K562 (cell line): ENCODE measurements around the gene RABGAP1L. TPM values are rescaled to one million over a fixed set of nuclear protein-coding genes. Genes with fewer than 3 reads are reported as not detected.

Experiments
- ATAC-seq: fragments of 200-7000 bp; cut with Tn5 transposase; 3 replicates; pipeline ENCODE4 v1.9.1; 2020; ENCODE audit warnings: moderate library complexity
- BruUV-seq: library from RNA; stranded (reverse); fragments of 400-500 nt; replicated peaks from 2 replicates; lab custom pipeline; 2021; lab: Mats Ljungman, UMichigan
- CTCF ChIA-PET: fragments of 300-600 bp; formaldehyde crosslinking; extraction: SDS; loops from one replicate; lab custom pipeline; 2021; ENCODE audit warnings: low intra/inter-chr PET ratio; lab: Yijun Ruan, JAX
- POLR2A ChIA-PET: fragments of 300-600, 350-650 bp; sonication (Branson Sonifier 250); formaldehyde crosslinking; extraction: SDS; loops from one replicate; lab custom pipeline; 2021; ENCODE audit warnings: antibody characterized with exemption, inconsistent platforms; lab: Yijun Ruan, JAX
- DNase-seq, 4 experiments: peaks; one replicate each; pipeline versions ENCODE4 v3.0.0 to v3.0.0-alpha.2; 2011 to 2018; ENCODE audit warnings: low spot score in 3 of 4, mixed read lengths in 3 of 4; ENCODE audit errors: extremely low read depth in 1 of 4
- FAIRE-seq: peaks from 2 replicates; lab custom pipeline; 2011; peaks lifted over from hg19 to GRCh38; lab: Jason Lieb, UNC
- H2AFZ ChIP-seq: 2 replicates; pipeline ENCODE4 v1.6.0; 2011; ENCODE audit warnings: low read depth, low read length, control low read depth, inconsistent platforms
- H3K27ac ChIP-seq: fragments of 200-600 bp; 3 replicates; pipeline ENCODE4 v1.8.0; 2011; ENCODE audit warnings: low read depth, mild to moderate bottlenecking, control low read depth, inconsistent platforms, low read length, moderate library complexity, mixed read lengths; ENCODE audit errors: extremely low read depth
- H3K27me3 ChIP-seq, 2 experiments: fragments of 300-600 bp in 1 of 2; 2 replicates in 1 of 2; 3 replicates in 1 of 2; pipeline versions ENCODE4 v1.6.0 to v1.8.0; 2011; ENCODE audit warnings: inconsistent platforms in 2 of 2, low read length in 2 of 2, mild to moderate bottlenecking in 1 of 2, mixed read lengths in 1 of 2, moderate library complexity in 1 of 2; ENCODE audit not compliant: control insufficient read depth in 2 of 2, insufficient read depth in 2 of 2
- H3K36me3 ChIP-seq: fragments of 300-600 bp; 3 replicates; pipeline ENCODE4 v1.8.0; 2011; ENCODE audit warnings: mild to moderate bottlenecking, low read length, inconsistent platforms; ENCODE audit not compliant: control insufficient read depth, insufficient read depth
- H3K4me1 ChIP-seq, 2 experiments: fragments of 200-600 bp in 1 of 2; replicated peaks in 1 of 2; 2 replicates in 1 of 2; 3 replicates in 1 of 2; pipeline versions ENCODE4 v1.5.1 to v1.8.0; 2011; ENCODE audit warnings: inconsistent platforms in 2 of 2, low read length in 2 of 2, mild to moderate bottlenecking in 1 of 2, mixed read lengths in 1 of 2, moderate library complexity in 1 of 2; ENCODE audit not compliant: control insufficient read depth in 2 of 2, insufficient read depth in 2 of 2
- H3K4me2 ChIP-seq: 2 replicates; pipeline ENCODE4 v1.6.1; 2011; ENCODE audit warnings: low read length, control low read depth, inconsistent platforms, mixed read lengths; ENCODE audit not compliant: insufficient read depth
- H3K4me3 ChIP-seq: fragments of 200-600 bp; sonication (generic), shearing (Covaris generic); 2 replicates; pipeline ENCODE4 v1.5.1; 2016; ENCODE audit warnings: control low read depth, inconsistent platforms
- H3K79me2 ChIP-seq: fragments of 200-600 bp; 3 replicates; pipeline ENCODE4 v1.8.0; 2011; ENCODE audit warnings: low read length, inconsistent platforms; ENCODE audit not compliant: control insufficient read depth, insufficient read depth
- H3K9ac ChIP-seq, 2 experiments: 2 replicates each; pipeline versions ENCODE4 v1.6.0 to v1.6.1; 2011; ENCODE audit warnings: low read depth in 2 of 2, low read length in 2 of 2, control low read depth in 1 of 2, inconsistent platforms in 1 of 2, mild to moderate bottlenecking in 1 of 2, mixed read lengths in 1 of 2; ENCODE audit not compliant: insufficient read depth in 1 of 2
- H3K9me1 ChIP-seq: one replicate; pipeline ENCODE4 v1.6.0; 2011; ENCODE audit warnings: inconsistent platforms, mild to moderate bottlenecking, low read length, moderate library complexity; ENCODE audit not compliant: control insufficient read depth, insufficient read depth
- H3K9me3 ChIP-seq: replicated peaks from 2 replicates; pipeline ENCODE4 v1.5.1; 2011; ENCODE audit warnings: low read depth, low read length, inconsistent platforms; ENCODE audit not compliant: control insufficient read depth, insufficient read depth
- H4K20me1 ChIP-seq: replicated peaks from 2 replicates; pipeline ENCODE4 v1.6.1; 2011; ENCODE audit warnings: low read length, inconsistent platforms, mixed read lengths; ENCODE audit not compliant: control insufficient read depth, insufficient read depth
- CTCF ChIP-seq, 3 experiments: IDR thresholded peaks in 2 of 3; conservative IDR thresholded peaks in 1 of 3; 2 replicates each; pipeline ENCODE4 v1.5.1; 2011 to 2012; ENCODE audit warnings: low read length in 3 of 3, mild to moderate bottlenecking in 3 of 3, control low read depth in 2 of 3, improper control_type of control experiment in 1 of 3, inconsistent platforms in 1 of 3, low read depth in 1 of 3, mixed read lengths in 1 of 3, moderate library complexity in 1 of 3; ENCODE audit not compliant: insufficient read depth in 2 of 3
- DACH1 ChIP-seq: fragments of 450-650 bp; IDR thresholded peaks from 2 replicates; pipeline ENCODE4 v1.6.1; 2018; ENCODE audit not compliant: partially characterized antibody
- E2F4 ChIP-seq: sonication (generic); formaldehyde crosslinking; IDR thresholded peaks from 2 replicates; pipeline ENCODE4 v1.8.0; 2022; ENCODE audit warnings: mild to moderate bottlenecking, low read depth, missing genetic modification reagents
- EP300 ChIP-seq: IDR thresholded peaks from 2 replicates; pipeline ENCODE4 v1.6.1; 2012; ENCODE audit warnings: low read length, improper control_type of control experiment
- GMEB1 ChIP-seq: fragments of 250-450 bp; sonication (Bioruptor Pico); IDR thresholded peaks from 2 replicates; pipeline ENCODE4 v1.4.0; 2020; ENCODE audit warnings: mild to moderate bottlenecking
- IRF9 ChIP-seq: fragments of 450-650 bp; IDR thresholded peaks from 2 replicates; pipeline ENCODE4 v1.6.1; 2016; ENCODE audit warnings: missing biosample characterization, missing genetic modification characterization
- ZNF217 ChIP-seq: sonication (generic); formaldehyde crosslinking; IDR thresholded peaks from 2 replicates; pipeline ENCODE4 v1.8.0; 2022; ENCODE audit warnings: mild to moderate bottlenecking, missing genetic modification reagents
- ZNF384 ChIP-seq: IDR thresholded peaks from 2 replicates; pipeline ENCODE4 v1.6.1; 2012; ENCODE audit warnings: low read depth, low read length, improper control_type of control experiment
- ZNF584 ChIP-seq: fragments of 200-800 bp; sonication (Bioruptor generic); IDR thresholded peaks from 2 replicates; pipeline ENCODE4 v1.6.1; 2016; ENCODE audit warnings: low read depth, mild to moderate bottlenecking, missing genetic modification characterization, missing compliant biosample characterization
- in situ Hi-C: fragments of 300-500 bp; cut with MboI; formaldehyde crosslinking; loops from 4 replicates; pipeline ENCODE4 v1.15.0; 2018; ENCODE audit warnings: inconsistent platforms, mixed read lengths
- intact Hi-C: fragments of 100-400 bp; cut with micrococcal nuclease; formaldehyde crosslinking; loops from 2 replicates; pipeline ENCODE4 v1.14.2; 2022
- polyA plus RNA-seq, 8 experiments: library from polyadenylated mRNA; depleted of rRNA in 4 of 8; stranded (reverse) in 5 of 8; unstranded in 3 of 8; fragments of >200 nt; fragmentation: Nextera tagmentation in 2 of 8; fragmentation: Illumina TruSeq in 1 of 8; extraction: Ambion mirVana in 2 of 8; extraction: Trizol in 1 of 8; gene quantifications; 2 replicates each; pipeline versions ENCODE4 v1.2.1 to v1.2.3, GENCODE V29; 2011 to 2014; ENCODE audit warnings: inconsistent platforms in 1 of 8, missing spikeins in 1 of 8
- total RNA-seq, 7 experiments: library from RNA; depleted of rRNA in 6 of 7; stranded (reverse); fragments of >200 nt in 6 of 7; fragmentation: Illumina TruSeq in 2 of 7; extraction: Trizol in 2 of 7; gene quantifications; 2 replicates each; pipeline versions ENCODE4 v1.2.1 to v1.2.3, GENCODE V29; 2011 to 2021; ENCODE audit warnings: low replicate concordance in 1 of 7
- TF ChIP-seq, protein P1 (sequence below): IDR thresholded peaks from 2 replicates; pipeline ENCODE4 v1.6.1; 2011; ENCODE audit not compliant: insufficient read length; ENCODE audit errors: extremely low read depth

Gene RABGAP1L
- total and polyA plus RNA-seq, 9 of the 15 experiments (the other 6 are each of a cell fraction or from before 2014, with no cell fraction given): 16.5 to 44.9 (median 26.7) TPM

GRCh38 chr1:174746024-174746808, 586.9 kb downstream of the RABGAP1L start (continued):
- TF ChIP-seq, protein P1, sequence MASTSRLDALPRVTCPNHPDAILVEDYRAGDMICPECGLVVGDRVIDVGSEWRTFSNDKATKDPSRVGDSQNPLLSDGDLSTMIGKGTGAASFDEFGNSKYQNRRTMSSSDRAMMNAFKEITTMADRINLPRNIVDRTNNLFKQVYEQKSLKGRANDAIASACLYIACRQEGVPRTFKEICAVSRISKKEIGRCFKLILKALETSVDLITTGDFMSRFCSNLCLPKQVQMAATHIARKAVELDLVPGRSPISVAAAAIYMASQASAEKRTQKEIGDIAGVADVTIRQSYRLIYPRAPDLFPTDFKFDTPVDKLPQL: no peak
- TF ChIP-seq IRF9 (tag) (no peak), EP300 (peak; percentile 47; the same call in 1 of the 2 replicates), ZNF584 (CRISPR knock-in tag) (peak; percentile 91)

- intact Hi-C loops (no loop called here), in situ Hi-C loops (loop anchor here (10.0 to 25.0 kb wide), 2 partner anchors 935 to 1333 kb away; partner anchors contain the start of genes CENPL and DARS2)
- TF ChIP-seq E2F4 (CRISPR knock-in tag) (no peak), DACH1 (peak; percentile 98), GMEB1 (no peak), ZNF217 (CRISPR knock-in tag) (no peak), ZNF384 (0 out of 2 replicates have a peak, but pooled peaks have one; percentile 34), CTCF (IDR thresholded peaks at IDR 0.05 in 2 of 3, conservative IDR thresholded peaks at IDR 0.05 in 1 of 3; ENCODE audit: insufficient read depth in 2 of 3, low read depth in 1 of 3, low read length in 3 of 3) (peak in 1 of 3 experiments; percentile 36; a peak in 1 of 6 replicates)
These were observed 588.3 kb downstream of the RABGAP1L start for GRCh38 chr1:174747613-174748012.

More at GRCh38 chr1:174747613-174748012, 588.3 kb downstream of the RABGAP1L start:
- H3K4me2 ChIP-seq: no peak overlapping the region
- no TSS peak for BruUV-seq
- no peak for ATAC-seq
- no peaks in the 10 kb centered on the region for H3K9me1 ChIP-seq
- peaks cover 4 to 17% of the 10 kb centered on the region in 2 experiments for H3K4me1 ChIP-seq
- ChIA-PET POLR2A (interaction anchor here (0.8 to 1.3 kb wide), 3 partner anchors 11 to 755 kb away, joined by 3 to 5 read pairs (median 3); no protein-coding TSS in a partner anchor), CTCF (no interaction called here)
- no peak overlapping the region for H2AFZ ChIP-seq
- H3K4me3 ChIP-seq: no peak overlapping the region
- no peaks in the 10 kb centered on the region for H3K9me3 ChIP-seq
- no peak for FAIRE-seq
- no peak overlapping the region for H3K27ac ChIP-seq
- no peak overlapping the region for H3K9ac ChIP-seq
- no peaks in the 10 kb centered on the region for H3K79me2 ChIP-seq
- no peak for DNase-seq
- no peaks in the 10 kb centered on the region for H3K36me3 ChIP-seq
- no peaks in the 10 kb centered on the region for H4K20me1 ChIP-seq
- H3K27me3 ChIP-seq: no peaks in the 10 kb centered on the region
